CD8-positive, alpha-beta memory T cell (primary cell): Measurements from ENCODE around the gene CLCN3. TPM values are rescaled to one million over a fixed set of nuclear protein-coding genes. Genes with fewer than 3 reads are reported as not detected.

Source experiments
- CTCF ChIA-PET: fragments of 350-600 bp; sonication (Branson Sonifier 250); formaldehyde crosslinking; loops from one replicate; lab custom pipeline; 2021; ENCODE audit warnings: antibody characterized with exemption; lab: Charles Lee
- POLR2A ChIA-PET: fragments of 350-600 bp; sonication (Branson Sonifier 250); formaldehyde crosslinking; loops from one replicate; lab custom pipeline; 2021; ENCODE audit warnings: antibody characterized with exemption; lab: Charles Lee
- DNase-seq, 5 donors: peaks; one replicate each; pipeline versions ENCODE4 v3.0.0 to v3.0.0-alpha.2; 2020 to 2022; ENCODE audit warnings: mixed read lengths in 1 of 5
- H3K27ac ChIP-seq: one replicate; pipeline ENCODE4 v1.7.0; 2013; ENCODE audit warnings: low read depth, mild to moderate bottlenecking, low read length, moderate library complexity
- H3K27me3 ChIP-seq: 2 replicates; pipeline ENCODE4 v1.7.0; 2013; ENCODE audit warnings: low read length, mild to moderate bottlenecking; ENCODE audit not compliant: insufficient read depth, poor library complexity, severe bottlenecking
- H3K36me3 ChIP-seq: 2 replicates; pipeline ENCODE4 v1.7.0; 2013; ENCODE audit warnings: mild to moderate bottlenecking, low read length, moderate library complexity; ENCODE audit not compliant: insufficient read depth
- H3K4me1 ChIP-seq: 2 replicates; pipeline ENCODE4 v1.7.0; 2013; ENCODE audit warnings: mild to moderate bottlenecking, low read length, moderate library complexity; ENCODE audit not compliant: insufficient read depth
- H3K4me3 ChIP-seq: 2 replicates; pipeline ENCODE4 v1.7.0; 2013; ENCODE audit warnings: mild to moderate bottlenecking, low read length
- H3K9me3 ChIP-seq: 2 replicates; pipeline ENCODE4 v1.7.0; 2013; ENCODE audit warnings: mild to moderate bottlenecking, low read length
- H3K27ac Mint-ChIP-seq, 8 donors: one replicate each; pipeline ENCODE4 v1.8.0; 2020 to 2021; ENCODE audit warnings: mixed read lengths in 8 of 8, mild to moderate bottlenecking in 6 of 8, inconsistent platforms in 3 of 8, moderate library complexity in 3 of 8
- H3K27me3 Mint-ChIP-seq, 2 donors: one replicate each; pipeline ENCODE4 v1.8.0; 2020 to 2021; ENCODE audit warnings: mixed read lengths in 2 of 2, mild to moderate bottlenecking in 1 of 2, moderate library complexity in 1 of 2
- H3K36me3 Mint-ChIP-seq, 3 donors: one replicate each; pipeline ENCODE4 v1.8.0; 2020 to 2021; ENCODE audit warnings: mixed read lengths in 3 of 3, inconsistent platforms in 1 of 3, mild to moderate bottlenecking in 1 of 3
- H3K4me1 Mint-ChIP-seq, 3 donors: one replicate each; pipeline ENCODE4 v1.8.0; 2020 to 2021; ENCODE audit warnings: mixed read lengths in 3 of 3, inconsistent platforms in 1 of 3, mild to moderate bottlenecking in 1 of 3
- H3K4me3 Mint-ChIP-seq, 7 donors: one replicate each; pipeline ENCODE4 v1.8.0; 2020 to 2021; ENCODE audit warnings: mixed read lengths in 7 of 7, mild to moderate bottlenecking in 6 of 7, moderate library complexity in 4 of 7, inconsistent platforms in 2 of 7
- H3K9me3 Mint-ChIP-seq, 5 donors: one replicate each; pipeline ENCODE4 v1.8.0; 2020 to 2022; ENCODE audit warnings: mixed read lengths in 5 of 5, mild to moderate bottlenecking in 3 of 5, moderate library complexity in 2 of 5, inconsistent platforms in 1 of 5
- polyA plus RNA-seq: library from polyadenylated mRNA; unstranded; fragments of 300-500 nt; fragmentation: Illumina TruSeq; gene quantifications from one replicate; pipeline ENCODE4 v1.2.3, GENCODE V29; 2021
- total RNA-seq, 2 experiments: library from RNA; stranded (reverse); gene quantifications; one replicate each; pipeline ENCODE4 v1.2.3, GENCODE V29; 2021

Gene CLCN3
- total and polyA plus RNA-seq, 3 experiments from 2014 or later: 12.8 to 24.5 (median 23.3) TPM

DNA sequence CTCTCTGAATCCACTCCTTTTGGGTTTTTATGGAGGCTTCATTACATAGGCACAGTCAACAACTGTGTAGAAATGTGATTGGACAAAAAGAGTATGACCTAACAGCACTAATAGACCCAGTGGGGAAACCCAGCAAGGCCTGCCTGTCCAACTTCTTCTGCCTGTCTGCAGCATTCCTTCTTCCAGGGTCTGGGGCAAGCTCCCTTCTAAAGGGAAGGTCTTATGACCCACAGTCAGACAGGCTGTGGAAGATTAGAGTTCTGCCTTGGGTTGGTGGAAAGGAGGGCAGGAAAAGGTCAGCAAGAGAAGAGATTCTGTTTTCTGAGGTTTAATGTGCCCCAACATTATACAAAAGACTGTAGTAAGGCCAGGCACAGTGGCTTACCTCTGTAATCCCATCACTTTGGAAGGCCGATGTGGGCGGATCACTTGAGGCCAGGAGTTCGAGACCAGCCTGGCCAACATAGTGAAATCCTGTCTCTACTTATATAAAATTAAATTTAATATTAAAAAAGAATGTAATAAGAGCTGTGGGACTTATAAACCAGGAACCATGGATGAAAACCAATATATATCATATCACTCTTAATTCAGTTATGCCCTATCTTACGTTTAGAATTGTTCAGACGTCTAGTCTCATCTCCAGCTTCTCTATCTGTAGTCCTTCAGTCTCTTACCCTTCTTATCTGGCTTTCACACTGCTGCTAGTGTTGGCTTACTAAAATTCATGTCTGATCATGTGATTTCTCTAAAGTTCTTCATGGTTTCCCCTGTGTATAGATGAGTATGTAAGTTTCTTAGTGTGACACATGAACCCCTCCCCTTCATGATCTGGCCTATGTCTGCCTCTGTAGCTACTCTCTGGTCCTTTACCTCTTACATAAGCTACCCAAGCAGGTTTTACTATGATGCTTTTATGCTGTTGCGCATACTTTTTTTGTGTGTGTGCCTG is 6.2 kb downstream of the CLCN3 start:
- ChIA-PET POLR2A (no interaction called here), CTCF (interaction anchor here (1.3 kb wide), 1 partner anchor 13 kb away, joined by 5 read pairs; the partner anchor contains the start of gene NEK1)
- Histone ChIP-seq H3K36me3 (no peaks in the 10 kb centered on the region), H3K9me3 (no peaks in the 10 kb centered on the region), H3K4me3 (no peak overlapping the region), H3K27me3 (no peaks in the 10 kb centered on the region), H3K27ac (peak overlapping the region; percentile 45), H3K4me1 (peaks cover 16% of the 10 kb centered on the region)
- Mint-ChIP-seq H3K9me3 (no peaks in the 10 kb centered on the region), H3K4me3 (no peak overlapping the region), H3K36me3 (peaks cover 0 to 9% (median 4%) of the 10 kb centered on the region in 3 donors), H3K27ac (peak overlapping the region; percentile 33 to 93 (median 76)), H3K4me1 (peaks cover 54 to 85% (median 83%) of the 10 kb centered on the region in 3 donors), H3K27me3 (peaks cover 0 to 4% of the 10 kb centered on the region in 2 donors)
- no peak for DNase-seq

DNA sequence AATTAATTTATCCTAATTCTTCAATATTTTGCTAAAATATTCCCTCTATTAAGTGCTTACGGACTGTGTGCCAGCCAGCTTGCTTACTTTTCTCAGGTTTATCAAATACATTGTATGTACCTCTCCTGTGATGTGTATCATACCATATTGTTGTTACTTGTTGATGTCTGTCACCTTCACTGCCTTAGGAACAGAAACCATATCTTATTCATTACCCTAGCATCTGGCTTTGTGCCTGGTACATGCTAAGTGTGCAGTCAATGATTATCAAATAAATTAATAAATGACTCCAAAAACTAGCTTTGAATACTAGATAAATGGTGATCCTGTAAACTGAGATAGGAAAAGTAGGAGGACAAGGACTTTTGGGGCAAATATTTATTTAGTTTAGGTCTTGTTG is 6.9 kb downstream of the CLCN3 start:
- peaks cover 9% of the 10 kb centered on the region for H3K4me1 ChIP-seq
- CTCF ChIA-PET: interaction anchor here (1.3 kb wide), 1 partner anchor 14 kb away, joined by 5 read pairs; the partner anchor contains the start of gene NEK1
- Mint-ChIP-seq H3K36me3 (peaks cover 0 to 9% (median 6%) of the 10 kb centered on the region in 3 donors), H3K9me3 (no peaks in the 10 kb centered on the region), H3K4me3 (no peak overlapping the region), H3K27me3 (peaks cover 0 to under 1% of the 10 kb centered on the region in 2 donors), H3K4me1 (peaks cover 50 to 84% (median 82%) of the 10 kb centered on the region in 3 donors), H3K27ac (peak overlapping the region in 7 of 8 donors; percentile 29 to 93 (median 64))
- peak overlapping the region; percentile 45 for H3K27ac ChIP-seq
- H3K36me3 ChIP-seq: no peaks in the 10 kb centered on the region
- no peak overlapping the region for H3K4me3 ChIP-seq
- POLR2A ChIA-PET: no interaction called here
- H3K27me3 ChIP-seq: no peaks in the 10 kb centered on the region
- no peak for DNase-seq
- no peaks in the 10 kb centered on the region for H3K9me3 ChIP-seq

- H3K4me1 Mint-ChIP-seq: peaks cover 42 to 73% (median 71%) of the 10 kb centered on the region in 3 donors
- H3K36me3 ChIP-seq: no peaks in the 10 kb centered on the region
- DNase-seq: no peak
- no peak overlapping the region for H3K27ac ChIP-seq
- no peak overlapping the region for H3K4me3 ChIP-seq
- ChIA-PET CTCF (no interaction called here), POLR2A (no interaction called here)
- H3K4me3 Mint-ChIP-seq: no peak overlapping the region
- peaks cover 0 to 9% (median 6%) of the 10 kb centered on the region in 3 donors for H3K36me3 Mint-ChIP-seq
- no peaks in the 10 kb centered on the region for H3K27me3 ChIP-seq
- H3K9me3 Mint-ChIP-seq: no peaks in the 10 kb centered on the region
- no peaks in the 10 kb centered on the region for H3K4me1 ChIP-seq
- no peaks in the 10 kb centered on the region for H3K27me3 Mint-ChIP-seq
- H3K27ac Mint-ChIP-seq: peak overlapping the region in 3 of 8 donors; percentile 12 to 58 (median 14)
- no peaks in the 10 kb centered on the region for H3K9me3 ChIP-seq
Observed at GRCh38 chr4:169628579-169628978, 8.2 kb downstream of the CLCN3 start.

DNA sequence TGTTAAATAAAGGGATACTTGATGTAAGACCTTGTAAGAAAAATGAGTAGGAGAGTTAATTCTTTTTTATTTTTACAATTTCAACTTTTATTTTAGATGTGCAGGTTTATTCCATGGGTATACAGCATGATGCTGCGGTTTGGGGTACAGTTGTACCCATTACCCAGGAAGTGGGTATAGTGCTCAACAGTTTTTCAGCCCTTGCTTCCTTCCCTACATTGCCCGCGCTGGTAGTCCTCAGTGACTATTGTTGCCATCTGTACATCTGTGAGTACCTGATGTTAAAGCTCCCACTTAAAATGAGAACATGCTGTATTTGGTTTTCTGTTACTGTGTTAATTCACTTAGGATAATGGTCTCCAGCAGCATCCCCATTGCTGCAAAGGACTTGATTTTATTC is 9.7 kb downstream of the CLCN3 start:
- DNase-seq: no peak
- peak overlapping the region in 2 of 8 donors; percentile 81 to 86 for H3K27ac Mint-ChIP-seq
- Histone ChIP-seq H3K4me1 (no peaks in the 10 kb centered on the region), H3K4me3 (no peak overlapping the region), H3K27ac (no peak overlapping the region), H3K9me3 (no peaks in the 10 kb centered on the region), H3K27me3 (no peaks in the 10 kb centered on the region), H3K36me3 (no peaks in the 10 kb centered on the region)
- peaks cover 0 to 9% (median 5%) of the 10 kb centered on the region in 3 donors for H3K36me3 Mint-ChIP-seq
- peak overlapping the region in 2 of 7 donors; percentile 7 to 70 for H3K4me3 Mint-ChIP-seq
- H3K4me1 Mint-ChIP-seq: peaks cover 39 to 75% (median 73%) of the 10 kb centered on the region in 3 donors
- no peaks in the 10 kb centered on the region for H3K9me3 Mint-ChIP-seq
- POLR2A ChIA-PET: interaction anchor here (0.6 kb wide), 1 partner anchor 11 kb away, joined by 3 read pairs; no protein-coding TSS in a partner anchor
- no peaks in the 10 kb centered on the region for H3K27me3 Mint-ChIP-seq
- CTCF ChIA-PET: interaction anchor here (0.7 kb wide), 1 partner anchor 26 kb away, joined by 3 read pairs; no protein-coding TSS in a partner anchor

- no peaks in the 10 kb centered on the region for H3K9me3 Mint-ChIP-seq
- POLR2A ChIA-PET: no interaction called here
- Histone ChIP-seq H3K36me3 (no peaks in the 10 kb centered on the region), H3K4me1 (no peaks in the 10 kb centered on the region), H3K9me3 (no peaks in the 10 kb centered on the region), H3K27me3 (no peaks in the 10 kb centered on the region), H3K27ac (no peak overlapping the region), H3K4me3 (no peak overlapping the region)
- H3K27me3 Mint-ChIP-seq: no peaks in the 10 kb centered on the region
- no peak for DNase-seq
- CTCF ChIA-PET: no interaction called here
- peaks cover 22 to 60% (median 55%) of the 10 kb centered on the region in 3 donors for H3K4me1 Mint-ChIP-seq
- H3K27ac Mint-ChIP-seq: peak overlapping the region in 1 of 8 donors; percentile 30
- H3K4me3 Mint-ChIP-seq: no peak overlapping the region
- H3K36me3 Mint-ChIP-seq: peaks cover 4 to 26% (median 11%) of the 10 kb centered on the region in 3 donors
Observed at GRCh38 chr4:169632896-169633295, 12.5 kb downstream of the CLCN3 start.

GRCh38 chr4:169634975-169635374 is 14.6 kb downstream of the CLCN3 start:
- Mint-ChIP-seq H3K4me1 (peaks cover 11 to 45% (median 45%) of the 10 kb centered on the region in 3 donors), H3K4me3 (no peak overlapping the region), H3K27me3 (no peaks in the 10 kb centered on the region), H3K9me3 (no peaks in the 10 kb centered on the region), H3K36me3 (peaks cover 6 to 43% (median 22%) of the 10 kb centered on the region in 3 donors), H3K27ac (peak overlapping the region in 2 of 8 donors; percentile 4 to 49)
- Histone ChIP-seq H3K27ac (no peak overlapping the region), H3K27me3 (no peaks in the 10 kb centered on the region), H3K4me1 (no peaks in the 10 kb centered on the region), H3K36me3 (peaks cover 6% of the 10 kb centered on the region), H3K9me3 (no peaks in the 10 kb centered on the region), H3K4me3 (no peak overlapping the region)
- POLR2A ChIA-PET: no interaction called here
- no peak for DNase-seq
- CTCF ChIA-PET: interaction anchor here (1.2 kb wide), 1 partner anchor 22 kb away, joined by 3 read pairs; no protein-coding TSS in a partner anchor

DNA sequence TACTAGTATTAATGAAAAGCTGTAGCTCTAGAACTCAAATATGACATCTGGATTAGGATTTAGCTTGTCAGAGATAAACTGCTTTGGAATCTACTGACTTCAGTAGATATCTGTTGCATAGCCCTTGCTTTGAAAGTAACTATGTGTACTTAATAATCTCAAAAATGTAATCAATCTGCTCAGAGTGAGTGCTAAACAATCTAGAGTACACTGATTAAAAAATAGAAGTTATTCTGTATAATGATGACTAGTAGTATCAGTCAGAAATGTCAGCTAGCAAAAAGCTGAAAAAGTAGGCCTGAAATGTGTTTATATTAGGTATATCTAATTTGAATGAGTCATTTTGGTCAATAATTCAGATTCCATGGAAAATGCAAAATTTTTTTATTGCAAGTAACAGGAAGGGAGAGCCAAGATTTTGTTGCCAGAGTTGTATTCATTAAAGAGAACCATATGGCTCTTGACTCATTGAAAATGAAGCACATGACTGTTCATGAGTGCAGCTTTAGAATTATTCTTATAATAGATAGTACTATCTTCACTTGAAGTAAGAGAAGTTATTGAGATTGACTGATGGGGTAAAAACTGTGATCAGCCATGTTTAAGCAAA is 20.0 kb downstream of the CLCN3 start:
- H3K9me3 Mint-ChIP-seq: no peaks in the 10 kb centered on the region
- H3K27me3 Mint-ChIP-seq: no peaks in the 10 kb centered on the region
- peaks cover 9 to 71% (median 32%) of the 10 kb centered on the region in 3 donors for H3K36me3 Mint-ChIP-seq
- Histone ChIP-seq H3K4me1 (no peaks in the 10 kb centered on the region), H3K27ac (no peak overlapping the region), H3K4me3 (no peak overlapping the region), H3K36me3 (peaks cover 21% of the 10 kb centered on the region), H3K27me3 (no peaks in the 10 kb centered on the region), H3K9me3 (no peaks in the 10 kb centered on the region)
- H3K4me1 Mint-ChIP-seq: peaks cover 4 to 18% (median 16%) of the 10 kb centered on the region in 3 donors
- DNase-seq: no peak
- no peak overlapping the region for H3K4me3 Mint-ChIP-seq
- peak overlapping the region in 3 of 8 donors; percentile 10 to 27 (median 15) for H3K27ac Mint-ChIP-seq
- ChIA-PET POLR2A (no interaction called here), CTCF (no interaction called here)
